Measurements from ENCODE around the gene LHFPL2. TPM values are rescaled to one million over a fixed set of nuclear protein-coding genes. Genes with fewer than 3 reads are reported as not detected.

LHFPL2 gene
- polyA plus RNA-seq, 1 of the 3 experiments (the other 2 are of a cell fraction) = 10.4 TPM

DNA sequence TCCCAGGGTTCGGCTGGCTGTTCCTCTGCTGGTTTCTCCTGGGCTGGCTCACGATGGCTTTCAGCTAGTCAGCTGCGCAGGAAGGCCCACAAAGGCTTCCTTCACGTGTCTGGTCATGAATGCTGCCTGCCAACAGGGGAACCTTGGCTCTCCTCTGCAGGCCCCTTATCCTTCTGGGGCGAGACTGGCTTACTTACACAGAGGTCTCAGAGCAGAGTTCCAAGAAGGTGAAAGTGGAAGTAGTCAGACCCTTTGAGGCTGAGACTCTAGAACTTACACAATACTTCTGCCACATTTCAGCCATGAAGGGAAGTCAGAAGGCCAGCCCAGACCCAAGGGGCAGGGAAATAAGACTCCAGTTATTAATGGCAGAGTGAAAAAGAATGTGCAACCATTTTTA, 99.5 kb downstream of the LHFPL2 start:
- CTCF ChIA-PET = interaction anchor here (0.7 kb wide), 1 partner anchor 12 kb away, joined by 4 read pairs; no protein-coding TSS in a partner anchor
- Histone ChIP-seq H3K4me1 (ENCODE audit: control insufficient read depth in 1 of 2, insufficient read depth in 2 of 2, low read depth in 1 of 2, low read length in 1 of 2) (peaks cover 6 to 25% of the 10 kb centered on the region in 2 experiments; a peak in 3 of 4 replicates), H3K9ac (no peak overlapping the region), H3K4me2 (no peak overlapping the region), H3K79me2 (ENCODE audit: insufficient read depth) (peaks cover 92% of the 10 kb centered on the region), H2AFZ (ENCODE audit: low read depth) (no peak overlapping the region), H3K27me3 (ENCODE audit: insufficient read depth) (no peaks in the 10 kb centered on the region), H4K20me1 (ENCODE audit: insufficient read depth) (no peaks in the 10 kb centered on the region), H3K36me3 (replicated peaks in 1 of 2; ENCODE audit: control insufficient read depth in 1 of 2, insufficient read depth in 2 of 2, low read length in 1 of 2) (peaks cover 9 to 25% of the 10 kb centered on the region in 2 experiments), H3K4me3 (ENCODE audit: low read depth in 2 of 2, low read length in 1 of 2) (no peak overlapping the region), H3K9me3 (no peaks in the 10 kb centered on the region), H3K9me2 (no peaks in the 10 kb centered on the region), H3F3A (replicated peaks; ENCODE audit: insufficient read depth) (peaks cover 5% of the 10 kb centered on the region), H3K27ac (ENCODE audit: low read depth in 2 of 2, low read length in 1 of 2) (peak overlapping the region in 1 of 2 experiments; percentile 82; a peak in 2 of 4 replicates)
- DNase-seq = no peak
- TF ChIP-seq NFIC (IDR thresholded peaks at IDR 0.05; ENCODE audit: borderline replicate concordance) (no peak), NRF1 (IDR thresholded peaks at IDR 0.05; ENCODE audit: low read depth, low read length) (no peak), EZH2phosphoT487 (IDR thresholded peaks at IDR 0.05; ENCODE audit: borderline replicate concordance, low read depth) (no peak), JUND (IDR thresholded peaks at IDR 0.05) (no peak), EP300 (IDR thresholded peaks at IDR 0.05; ENCODE audit: borderline replicate concordance in 1 of 2, low read depth in 1 of 2, low read length in 1 of 2) (no peak), SIN3A (IDR thresholded peaks at IDR 0.05; ENCODE audit: borderline replicate concordance, low read depth, low read length) (no peak), POLR2AphosphoS5 (IDR thresholded peaks at IDR 0.05; ENCODE audit: low read depth, low read length) (no peak), TCF12 (IDR thresholded peaks at IDR 0.05) (no peak), YY1 (IDR thresholded peaks at IDR 0.05; ENCODE audit: low read depth) (no peak), FOXM1 (IDR thresholded peaks at IDR 0.05; ENCODE audit: low read depth) (no peak), FOXJ3 (CRISPR knock-in tag; IDR thresholded peaks at IDR 0.05) (no peak), RAD21 (IDR thresholded peaks at IDR 0.05; ENCODE audit: low read length) (no peak)
- TF ChIP-seq, protein P1, sequence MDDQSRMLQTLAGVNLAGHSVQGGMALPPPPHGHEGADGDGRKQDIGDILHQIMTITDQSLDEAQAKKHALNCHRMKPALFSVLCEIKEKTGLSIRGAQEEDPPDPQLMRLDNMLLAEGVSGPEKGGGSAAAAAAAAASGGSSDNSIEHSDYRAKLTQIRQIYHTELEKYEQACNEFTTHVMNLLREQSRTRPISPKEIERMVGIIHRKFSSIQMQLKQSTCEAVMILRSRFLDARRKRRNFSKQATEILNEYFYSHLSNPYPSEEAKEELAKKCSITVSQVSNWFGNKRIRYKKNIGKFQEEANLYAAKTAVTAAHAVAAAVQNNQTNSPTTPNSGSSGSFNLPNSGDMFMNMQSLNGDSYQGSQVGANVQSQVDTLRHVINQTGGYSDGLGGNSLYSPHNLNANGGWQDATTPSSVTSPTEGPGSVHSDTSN (IDR thresholded peaks at IDR 0.05) = no peak
- TF ChIP-seq, protein P2, sequence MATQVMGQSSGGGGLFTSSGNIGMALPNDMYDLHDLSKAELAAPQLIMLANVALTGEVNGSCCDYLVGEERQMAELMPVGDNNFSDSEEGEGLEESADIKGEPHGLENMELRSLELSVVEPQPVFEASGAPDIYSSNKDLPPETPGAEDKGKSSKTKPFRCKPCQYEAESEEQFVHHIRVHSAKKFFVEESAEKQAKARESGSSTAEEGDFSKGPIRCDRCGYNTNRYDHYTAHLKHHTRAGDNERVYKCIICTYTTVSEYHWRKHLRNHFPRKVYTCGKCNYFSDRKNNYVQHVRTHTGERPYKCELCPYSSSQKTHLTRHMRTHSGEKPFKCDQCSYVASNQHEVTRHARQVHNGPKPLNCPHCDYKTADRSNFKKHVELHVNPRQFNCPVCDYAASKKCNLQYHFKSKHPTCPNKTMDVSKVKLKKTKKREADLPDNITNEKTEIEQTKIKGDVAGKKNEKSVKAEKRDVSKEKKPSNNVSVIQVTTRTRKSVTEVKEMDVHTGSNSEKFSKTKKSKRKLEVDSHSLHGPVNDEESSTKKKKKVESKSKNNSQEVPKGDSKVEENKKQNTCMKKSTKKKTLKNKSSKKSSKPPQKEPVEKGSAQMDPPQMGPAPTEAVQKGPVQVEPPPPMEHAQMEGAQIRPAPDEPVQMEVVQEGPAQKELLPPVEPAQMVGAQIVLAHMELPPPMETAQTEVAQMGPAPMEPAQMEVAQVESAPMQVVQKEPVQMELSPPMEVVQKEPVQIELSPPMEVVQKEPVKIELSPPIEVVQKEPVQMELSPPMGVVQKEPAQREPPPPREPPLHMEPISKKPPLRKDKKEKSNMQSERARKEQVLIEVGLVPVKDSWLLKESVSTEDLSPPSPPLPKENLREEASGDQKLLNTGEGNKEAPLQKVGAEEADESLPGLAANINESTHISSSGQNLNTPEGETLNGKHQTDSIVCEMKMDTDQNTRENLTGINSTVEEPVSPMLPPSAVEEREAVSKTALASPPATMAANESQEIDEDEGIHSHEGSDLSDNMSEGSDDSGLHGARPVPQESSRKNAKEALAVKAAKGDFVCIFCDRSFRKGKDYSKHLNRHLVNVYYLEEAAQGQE (IDR thresholded peaks at IDR 0.05; ENCODE audit: low read depth, low read length) = no peak
- TF ChIP-seq, protein P3, sequence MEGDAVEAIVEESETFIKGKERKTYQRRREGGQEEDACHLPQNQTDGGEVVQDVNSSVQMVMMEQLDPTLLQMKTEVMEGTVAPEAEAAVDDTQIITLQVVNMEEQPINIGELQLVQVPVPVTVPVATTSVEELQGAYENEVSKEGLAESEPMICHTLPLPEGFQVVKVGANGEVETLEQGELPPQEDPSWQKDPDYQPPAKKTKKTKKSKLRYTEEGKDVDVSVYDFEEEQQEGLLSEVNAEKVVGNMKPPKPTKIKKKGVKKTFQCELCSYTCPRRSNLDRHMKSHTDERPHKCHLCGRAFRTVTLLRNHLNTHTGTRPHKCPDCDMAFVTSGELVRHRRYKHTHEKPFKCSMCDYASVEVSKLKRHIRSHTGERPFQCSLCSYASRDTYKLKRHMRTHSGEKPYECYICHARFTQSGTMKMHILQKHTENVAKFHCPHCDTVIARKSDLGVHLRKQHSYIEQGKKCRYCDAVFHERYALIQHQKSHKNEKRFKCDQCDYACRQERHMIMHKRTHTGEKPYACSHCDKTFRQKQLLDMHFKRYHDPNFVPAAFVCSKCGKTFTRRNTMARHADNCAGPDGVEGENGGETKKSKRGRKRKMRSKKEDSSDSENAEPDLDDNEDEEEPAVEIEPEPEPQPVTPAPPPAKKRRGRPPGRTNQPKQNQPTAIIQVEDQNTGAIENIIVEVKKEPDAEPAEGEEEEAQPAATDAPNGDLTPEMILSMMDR (IDR thresholded peaks at IDR 0.05) = no peak
- TF ChIP-seq, protein P4, sequence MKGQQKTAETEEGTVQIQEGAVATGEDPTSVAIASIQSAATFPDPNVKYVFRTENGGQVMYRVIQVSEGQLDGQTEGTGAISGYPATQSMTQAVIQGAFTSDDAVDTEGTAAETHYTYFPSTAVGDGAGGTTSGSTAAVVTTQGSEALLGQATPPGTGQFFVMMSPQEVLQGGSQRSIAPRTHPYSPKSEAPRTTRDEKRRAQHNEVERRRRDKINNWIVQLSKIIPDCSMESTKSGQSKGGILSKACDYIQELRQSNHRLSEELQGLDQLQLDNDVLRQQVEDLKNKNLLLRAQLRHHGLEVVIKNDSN (IDR thresholded peaks at IDR 0.05; ENCODE audit: borderline replicate concordance, low read depth) = no peak
- TF ChIP-seq, protein P5, sequence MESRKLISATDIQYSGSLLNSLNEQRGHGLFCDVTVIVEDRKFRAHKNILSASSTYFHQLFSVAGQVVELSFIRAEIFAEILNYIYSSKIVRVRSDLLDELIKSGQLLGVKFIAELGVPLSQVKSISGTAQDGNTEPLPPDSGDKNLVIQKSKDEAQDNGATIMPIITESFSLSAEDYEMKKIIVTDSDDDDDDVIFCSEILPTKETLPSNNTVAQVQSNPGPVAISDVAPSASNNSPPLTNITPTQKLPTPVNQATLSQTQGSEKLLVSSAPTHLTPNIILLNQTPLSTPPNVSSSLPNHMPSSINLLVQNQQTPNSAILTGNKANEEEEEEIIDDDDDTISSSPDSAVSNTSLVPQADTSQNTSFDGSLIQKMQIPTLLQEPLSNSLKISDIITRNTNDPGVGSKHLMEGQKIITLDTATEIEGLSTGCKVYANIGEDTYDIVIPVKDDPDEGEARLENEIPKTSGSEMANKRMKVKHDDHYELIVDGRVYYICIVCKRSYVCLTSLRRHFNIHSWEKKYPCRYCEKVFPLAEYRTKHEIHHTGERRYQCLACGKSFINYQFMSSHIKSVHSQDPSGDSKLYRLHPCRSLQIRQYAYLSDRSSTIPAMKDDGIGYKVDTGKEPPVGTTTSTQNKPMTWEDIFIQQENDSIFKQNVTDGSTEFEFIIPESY (IDR thresholded peaks at IDR 0.05; ENCODE audit: borderline replicate concordance, low read depth) = no peak
- TF ChIP-seq, protein P6, sequence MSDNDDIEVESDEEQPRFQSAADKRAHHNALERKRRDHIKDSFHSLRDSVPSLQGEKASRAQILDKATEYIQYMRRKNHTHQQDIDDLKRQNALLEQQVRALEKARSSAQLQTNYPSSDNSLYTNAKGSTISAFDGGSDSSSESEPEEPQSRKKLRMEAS (IDR thresholded peaks at IDR 0.05; ENCODE audit: low read depth) = no peak
- WGBS (ENCODE audit: low lambda C conversion rate) = 93% methylated on average over 5 of the region's 5 CpGs
- POLR2A ChIA-PET = no interaction called here
